RWPE2 (cell line): ENCODE measurements around the gene TENM4.

ENCODE experiments used
- ATAC-seq: fragments of 200-7000 bp; cut with Tn5 transposase; 3 replicates; pipeline ENCODE4 v1.9.1; 2021; ENCODE audit warnings: low read depth
- DNase-seq: peaks from one replicate; pipeline ENCODE4 v3.0.0-alpha.2; 2020; ENCODE audit warnings: low spot score
- H3K27ac ChIP-seq: fragments of 450-650 bp; 2 replicates; pipeline ENCODE4 v1.5.1; 2017; ENCODE audit warnings: mild to moderate bottlenecking; ENCODE audit not compliant: poor library complexity, severe bottlenecking
- H3K27me3 ChIP-seq: fragments of 250-450 bp; sonication (Bioruptor Pico); 2 replicates; pipeline ENCODE4 v1.5.1; 2021; ENCODE audit warnings: mild to moderate bottlenecking, moderate library complexity; ENCODE audit not compliant: insufficient read depth, poor library complexity, severe bottlenecking
- H3K36me3 ChIP-seq: fragments of 250-450 bp; sonication (Bioruptor Pico); 2 replicates; pipeline ENCODE4 v1.5.1; 2020; ENCODE audit warnings: low read depth, mild to moderate bottlenecking, moderate library complexity
- H3K4me1 ChIP-seq: fragments of 250-450 bp; sonication (Bioruptor Pico); 2 replicates; pipeline ENCODE4 v1.5.1; 2021; ENCODE audit warnings: mild to moderate bottlenecking, moderate library complexity; ENCODE audit not compliant: insufficient read depth, poor library complexity, severe bottlenecking
- H3K4me3 ChIP-seq: fragments of 250-450 bp; sonication (Bioruptor Pico); 2 replicates; pipeline ENCODE4 v1.5.1; 2021; ENCODE audit warnings: mild to moderate bottlenecking, moderate library complexity; ENCODE audit not compliant: severe bottlenecking
- H3K9me3 ChIP-seq: fragments of 250-450 bp; sonication (Bioruptor Pico); 2 replicates; pipeline ENCODE4 v1.5.1; 2021; ENCODE audit warnings: mild to moderate bottlenecking, moderate library complexity; ENCODE audit not compliant: severe bottlenecking
- CTCF ChIP-seq: fragments of 450-650 bp; IDR thresholded peaks from one replicate; pipeline ENCODE4 v1.5.1; 2017; ENCODE audit warnings: mild to moderate bottlenecking, moderate library complexity; ENCODE audit not compliant: poor library complexity, severe bottlenecking

Gene TENM4

GRCh38 chr11:79304599-79305212 is 136.1 kb downstream of the TENM4 start:
- no peak for ATAC-seq
- Histone ChIP-seq H3K9me3 (no peaks in the 10 kb centered on the region), H3K27ac (no peak overlapping the region), H3K4me1 (no peaks in the 10 kb centered on the region), H3K36me3 (no peaks in the 10 kb centered on the region), H3K27me3 (no peaks in the 10 kb centered on the region), H3K4me3 (no peak overlapping the region)
- no peak for TF ChIP-seq CTCF
- DNase-seq: no peak

GRCh38 chr11:79296141-79296540 is 144.7 kb downstream of the TENM4 start:
- Histone ChIP-seq H3K27me3 (no peaks in the 10 kb centered on the region), H3K27ac (no peak overlapping the region), H3K4me3 (no peak overlapping the region), H3K9me3 (no peaks in the 10 kb centered on the region), H3K36me3 (no peaks in the 10 kb centered on the region), H3K4me1 (no peaks in the 10 kb centered on the region)
- no peak for ATAC-seq
- no peak for DNase-seq
- no peak for TF ChIP-seq CTCF

- Histone ChIP-seq H3K9me3 (no peaks in the 10 kb centered on the region), H3K27ac (no peak overlapping the region), H3K4me3 (no peak overlapping the region), H3K27me3 (no peaks in the 10 kb centered on the region), H3K36me3 (no peaks in the 10 kb centered on the region), H3K4me1 (no peaks in the 10 kb centered on the region)
- ATAC-seq (no peak), DNase-seq (no peak)
- no peak for TF ChIP-seq CTCF
Observed at GRCh38 chr11:79294845-79295731, 145.7 kb downstream of the TENM4 start.

- Histone ChIP-seq H3K27ac (no peak overlapping the region), H3K4me1 (no peaks in the 10 kb centered on the region), H3K27me3 (no peaks in the 10 kb centered on the region), H3K9me3 (no peaks in the 10 kb centered on the region), H3K36me3 (no peaks in the 10 kb centered on the region), H3K4me3 (no peak overlapping the region)
- no peak for DNase-seq
- ATAC-seq: no peak
- TF ChIP-seq CTCF: no peak
Observed at GRCh38 chr11:79291948-79292347, 148.9 kb downstream of the TENM4 start.

- DNase-seq: no peak
Observed at GRCh38 chr11:79290761-79291160, 150.1 kb downstream of the TENM4 start.

More at GRCh38 chr11:79290761-79291160, 150.1 kb downstream of the TENM4 start:
- H3K4me3 ChIP-seq: no peak overlapping the region
- TF ChIP-seq CTCF: no peak
- no peak overlapping the region for H3K27ac ChIP-seq
- ATAC-seq: no peak
- no peaks in the 10 kb centered on the region for H3K27me3 ChIP-seq
- H3K4me1 ChIP-seq: no peaks in the 10 kb centered on the region
- no peaks in the 10 kb centered on the region for H3K36me3 ChIP-seq
- H3K9me3 ChIP-seq: no peaks in the 10 kb centered on the region
